NCI-H2196 (cell line): Measurements from ENCODE around the gene THG1L.
"Not testable (repeated sequence)": the region's sequence is repeated elsewhere in the genome, so short reads cannot be mapped to it uniquely, and the experiment has no call there.

Experiments
- DNase-seq: peaks from one replicate; lab custom pipeline; 2025; ENCODE audit not compliant: unreplicated experiment; lab: John Stamatoyannopoulos, UW

The THG1L gene

GRCh38 chr5:157726607-157727006 is 4.6 kb upstream of the THG1L start:
- DNase-seq: not testable (repeated sequence)

- not testable (repeated sequence) for DNase-seq
These were observed 3.4 kb upstream of the THG1L start for GRCh38 chr5:157727858-157728257.

DNA sequence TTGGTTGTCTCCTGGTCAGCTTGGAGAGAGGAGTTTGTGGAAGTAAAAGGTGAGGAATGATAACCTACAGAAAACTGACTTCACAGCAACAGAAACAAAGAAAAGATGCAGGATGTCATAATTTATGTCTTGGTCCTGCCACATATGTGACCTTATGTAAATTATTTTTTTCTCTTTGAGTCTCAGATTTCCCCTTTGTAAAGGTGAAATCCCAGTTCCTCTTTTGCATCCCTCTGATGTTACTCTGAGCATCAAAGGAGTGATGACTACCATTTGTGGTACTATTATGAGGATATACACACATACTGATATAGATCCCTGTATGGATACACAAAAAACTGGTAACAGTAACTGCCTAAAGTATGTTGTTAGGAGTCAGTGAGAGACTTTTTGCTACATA is 1.4 kb upstream of the THG1L start:
- DNase-seq: no peak

- DNase-seq: no peak
These were observed 334 bp upstream of the THG1L start for GRCh38 chr5:157730900-157731271.

GRCh38 chr5:157732130-157732514 is 902 bp downstream of the THG1L start:
- no peak for DNase-seq

DNA sequence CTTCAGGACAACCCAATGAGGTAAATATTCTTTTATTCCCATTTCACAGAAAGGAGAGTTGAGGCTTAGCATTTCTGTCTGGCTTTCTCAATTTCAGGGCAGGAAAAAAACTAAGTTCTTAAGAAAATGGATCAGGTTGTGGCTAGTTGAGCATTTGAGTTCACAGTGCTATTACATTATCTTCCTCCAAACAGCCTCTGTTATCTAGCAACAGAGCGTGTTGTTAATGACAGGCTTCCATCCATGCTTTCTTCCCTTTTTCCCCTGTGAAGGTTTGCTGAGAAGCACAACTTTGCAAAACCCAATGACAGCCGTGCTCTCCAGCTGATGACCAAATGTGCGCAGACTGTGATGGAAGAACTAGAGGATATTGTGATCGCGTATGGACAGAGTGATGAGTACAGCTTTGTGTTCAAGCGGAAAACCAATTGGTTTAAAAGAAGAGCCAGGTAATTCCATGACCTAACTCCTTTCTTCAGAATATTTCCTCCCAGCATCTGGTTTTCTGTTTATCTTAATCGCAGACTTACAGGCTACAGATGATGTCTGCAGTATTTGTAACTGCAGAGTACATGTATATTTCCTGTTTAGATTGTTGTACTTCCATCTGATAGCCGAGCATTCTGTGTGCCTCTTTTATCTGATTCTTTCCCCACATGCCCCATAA is 1.5 kb downstream of the THG1L start:
- DNase-seq: no peak

GRCh38 chr5:157734436-157734835 is 3.2 kb downstream of the THG1L start:
- DNase-seq: no peak

DNA sequence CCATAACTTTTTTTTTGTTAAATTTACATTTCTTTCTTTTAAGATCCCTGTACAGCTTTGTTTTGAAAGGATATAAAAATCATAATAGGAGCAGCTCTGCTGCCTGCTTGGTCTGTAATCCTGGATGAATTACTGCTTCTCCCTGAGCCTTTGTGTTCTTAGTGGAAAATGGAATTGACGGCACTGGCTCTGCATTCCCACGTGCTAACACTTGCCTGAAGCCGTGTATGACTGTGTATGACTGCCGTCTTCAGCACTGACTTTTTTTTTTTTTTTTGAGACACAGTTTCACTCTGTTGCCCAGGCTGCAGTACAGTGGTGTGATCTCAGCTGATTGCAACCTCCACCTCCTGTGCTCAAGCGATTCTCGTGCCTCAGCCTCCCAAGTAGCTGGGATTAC is 4.8 kb downstream of the THG1L start:
- DNase-seq: no peak

GRCh38 chr5:157739388-157740228 is 8.4 kb downstream of the THG1L start:
- DNase-seq: no peak

DNA sequence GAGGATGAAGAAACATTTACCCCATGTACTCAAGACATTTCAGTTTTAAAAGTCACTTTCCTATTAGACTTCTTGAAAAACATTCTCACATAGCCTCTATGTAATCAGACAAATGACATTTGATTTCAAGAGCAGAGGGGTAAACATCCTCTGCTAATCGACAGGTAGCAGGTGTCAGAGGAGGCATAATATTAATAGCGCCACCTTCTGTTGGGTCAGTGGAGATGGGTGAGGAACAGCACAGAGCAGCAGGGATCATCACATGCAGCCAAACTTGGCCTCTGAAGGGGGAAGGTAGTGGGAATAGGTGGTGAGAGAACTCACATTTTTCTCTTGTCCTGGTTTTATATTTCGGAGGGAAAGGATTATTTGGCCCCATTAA is 9.0 kb downstream of the THG1L start:
- peak; percentile 34 for DNase-seq

DNA sequence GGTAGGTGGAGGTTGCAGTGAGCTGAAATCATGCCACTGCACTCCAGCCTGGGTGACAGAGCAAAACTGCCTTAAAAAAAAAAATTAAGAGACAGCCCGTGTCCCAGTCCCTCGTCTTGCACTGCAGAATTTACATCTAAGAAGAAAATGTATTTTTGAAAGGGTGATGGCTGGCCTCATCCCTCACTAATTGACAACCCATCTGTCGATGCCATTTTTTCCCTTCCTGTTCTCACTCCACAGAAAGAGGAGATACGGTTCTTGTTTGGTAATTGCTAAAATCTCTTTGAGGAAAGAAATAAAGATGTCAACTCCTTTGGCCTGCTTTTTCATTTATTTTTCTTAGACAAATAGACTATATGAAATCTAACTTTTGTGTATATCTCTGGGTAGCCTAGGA is 9.9 kb downstream of the THG1L start:
- DNase-seq: no peak

- peak; percentile 86 for DNase-seq
These were observed 12.2 kb downstream of the THG1L start, which contains the start of gene LSM11 for GRCh38 chr5:157743163-157744050. LSM11 (plus strand) TSS chr5:157743712; CDS start chr5:157743751, 39 bp downstream.

DNA sequence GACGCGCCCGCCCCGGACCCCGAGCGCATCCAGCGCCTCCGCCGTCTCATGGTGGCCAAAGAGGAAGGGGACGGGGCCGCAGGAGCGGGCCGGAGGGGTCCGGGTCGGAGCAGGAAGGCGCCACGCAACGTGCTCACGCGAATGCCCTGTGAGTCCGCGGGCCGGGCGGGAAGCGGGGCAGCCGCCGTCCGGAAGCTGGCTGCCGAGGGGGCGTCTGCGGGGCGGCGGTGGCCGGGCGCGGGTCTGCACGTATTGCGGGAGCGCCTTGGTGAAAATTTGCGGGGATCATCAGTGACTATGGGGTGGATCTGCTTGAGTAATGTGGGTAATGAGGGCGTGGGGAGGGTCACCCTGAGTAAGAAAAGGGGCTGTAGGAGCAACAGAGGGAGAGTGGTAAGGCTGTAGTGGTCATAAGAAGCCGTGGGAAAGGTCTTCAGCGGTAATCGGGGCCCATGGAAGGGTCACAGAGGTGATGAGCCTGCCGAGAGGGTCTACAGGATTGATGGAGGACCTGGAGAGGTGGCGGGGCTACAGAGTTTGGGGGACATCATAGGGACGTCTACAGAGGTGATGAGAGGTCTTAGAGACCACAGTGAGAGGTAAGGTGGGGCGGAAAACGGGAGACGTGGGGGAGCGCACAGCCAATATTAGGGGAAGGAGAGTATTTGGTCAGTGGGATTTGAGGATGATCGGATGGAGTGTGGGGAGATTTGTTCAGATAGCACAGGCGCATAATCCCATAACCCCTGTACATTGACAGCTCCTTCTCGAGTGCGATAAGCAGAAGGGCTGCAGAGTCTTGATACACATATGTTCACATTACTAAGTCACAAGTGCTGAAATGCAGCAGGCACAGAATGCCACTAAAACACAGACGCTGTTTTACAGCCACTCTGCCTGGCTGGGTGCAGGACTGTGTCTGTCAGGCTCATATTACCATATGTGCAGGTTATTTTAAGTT is 13.1 kb downstream of the THG1L start:
- no peak for DNase-seq

GRCh38 chr5:157745041-157745456 is 13.8 kb downstream of the THG1L start:
- DNase-seq: no peak

- DNase-seq: no peak
These were observed 16.0 kb downstream of the THG1L start for GRCh38 chr5:157747173-157747740.

- DNase-seq: no peak
These were observed 16.8 kb downstream of the THG1L start for GRCh38 chr5:157747766-157748700.

GRCh38 chr5:157748760-157749461 is 17.7 kb downstream of the THG1L start:
- DNase-seq: no peak

- DNase-seq: no peak
These were observed 18.2 kb downstream of the THG1L start for GRCh38 chr5:157749462-157749799.
